ENCODE results near the gene SLC24A3. TPM values are rescaled to one million over a fixed set of nuclear protein-coding genes. Genes with fewer than 3 reads are reported as not detected.

Gene SLC24A3
- total RNA-seq, 3 donors from 2014 or later: 4.3 to 34.9 (median 5.7) TPM

DNA sequence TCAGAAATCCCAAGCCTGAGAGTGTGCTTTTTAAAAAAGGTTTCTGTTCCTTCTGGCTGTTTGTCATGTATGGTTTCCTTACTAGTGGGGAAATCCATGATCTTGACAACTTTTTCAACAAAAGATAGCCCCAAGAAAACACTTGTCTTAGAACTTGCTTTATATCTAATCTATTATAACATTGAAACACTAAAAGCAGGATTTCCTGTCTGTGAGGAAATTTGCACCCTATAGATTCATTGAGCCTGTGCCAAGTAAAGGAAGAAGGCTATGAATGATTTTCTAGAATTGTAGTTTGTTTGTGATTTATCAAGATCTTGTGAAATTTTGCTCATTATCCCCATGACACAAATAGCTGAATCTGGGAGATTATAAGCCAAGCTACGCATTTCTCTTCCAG, 307.0 kb downstream of the SLC24A3 start:
- DNase-seq (no peak), ATAC-seq (no peak)
- intact Hi-C loops (cut with DNase I, micrococcal nuclease): no loop called here
- Histone ChIP-seq H3K9me3 (no peaks in the 10 kb centered on the region), H3K4me1 (ENCODE audit: low read depth) (no peaks in the 10 kb centered on the region), H3K36me3 (ENCODE audit: low read depth) (no peaks in the 10 kb centered on the region), H3K4me3 (no peak overlapping the region)
- TF ChIP-seq, protein P1, sequence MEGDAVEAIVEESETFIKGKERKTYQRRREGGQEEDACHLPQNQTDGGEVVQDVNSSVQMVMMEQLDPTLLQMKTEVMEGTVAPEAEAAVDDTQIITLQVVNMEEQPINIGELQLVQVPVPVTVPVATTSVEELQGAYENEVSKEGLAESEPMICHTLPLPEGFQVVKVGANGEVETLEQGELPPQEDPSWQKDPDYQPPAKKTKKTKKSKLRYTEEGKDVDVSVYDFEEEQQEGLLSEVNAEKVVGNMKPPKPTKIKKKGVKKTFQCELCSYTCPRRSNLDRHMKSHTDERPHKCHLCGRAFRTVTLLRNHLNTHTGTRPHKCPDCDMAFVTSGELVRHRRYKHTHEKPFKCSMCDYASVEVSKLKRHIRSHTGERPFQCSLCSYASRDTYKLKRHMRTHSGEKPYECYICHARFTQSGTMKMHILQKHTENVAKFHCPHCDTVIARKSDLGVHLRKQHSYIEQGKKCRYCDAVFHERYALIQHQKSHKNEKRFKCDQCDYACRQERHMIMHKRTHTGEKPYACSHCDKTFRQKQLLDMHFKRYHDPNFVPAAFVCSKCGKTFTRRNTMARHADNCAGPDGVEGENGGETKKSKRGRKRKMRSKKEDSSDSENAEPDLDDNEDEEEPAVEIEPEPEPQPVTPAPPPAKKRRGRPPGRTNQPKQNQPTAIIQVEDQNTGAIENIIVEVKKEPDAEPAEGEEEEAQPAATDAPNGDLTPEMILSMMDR (IDR thresholded peaks at IDR 0.05): no peak

DNA sequence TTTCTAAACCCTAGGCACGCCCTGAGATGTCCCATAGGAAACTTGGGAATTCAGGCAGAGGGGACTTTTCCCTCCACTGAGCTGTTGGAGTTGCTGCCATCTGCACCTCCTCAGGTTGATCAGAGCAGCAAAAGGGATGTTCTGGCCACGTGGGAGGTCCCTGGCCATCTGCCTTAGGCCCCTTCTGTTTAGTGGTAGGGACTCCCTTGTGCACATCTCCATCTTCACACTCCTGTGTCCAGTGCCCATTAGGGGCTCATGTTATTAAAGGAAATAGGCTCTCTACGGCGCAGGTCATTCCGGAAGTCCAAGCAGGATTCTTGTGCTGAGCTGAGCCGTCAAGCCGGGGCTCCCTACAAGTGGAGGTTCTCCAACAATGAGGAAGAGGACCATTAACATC, 307.8 kb downstream of the SLC24A3 start:
- ATAC-seq: no peak
- no peak for DNase-seq
- Histone ChIP-seq H3K4me3 (no peak overlapping the region), H3K9me3 (no peaks in the 10 kb centered on the region), H3K36me3 (ENCODE audit: low read depth) (no peaks in the 10 kb centered on the region), H3K4me1 (ENCODE audit: low read depth) (no peaks in the 10 kb centered on the region)
- TF ChIP-seq, protein P1 (IDR thresholded peaks at IDR 0.05): no peak
- intact Hi-C loops (cut with DNase I, micrococcal nuclease): no loop called here

DNA sequence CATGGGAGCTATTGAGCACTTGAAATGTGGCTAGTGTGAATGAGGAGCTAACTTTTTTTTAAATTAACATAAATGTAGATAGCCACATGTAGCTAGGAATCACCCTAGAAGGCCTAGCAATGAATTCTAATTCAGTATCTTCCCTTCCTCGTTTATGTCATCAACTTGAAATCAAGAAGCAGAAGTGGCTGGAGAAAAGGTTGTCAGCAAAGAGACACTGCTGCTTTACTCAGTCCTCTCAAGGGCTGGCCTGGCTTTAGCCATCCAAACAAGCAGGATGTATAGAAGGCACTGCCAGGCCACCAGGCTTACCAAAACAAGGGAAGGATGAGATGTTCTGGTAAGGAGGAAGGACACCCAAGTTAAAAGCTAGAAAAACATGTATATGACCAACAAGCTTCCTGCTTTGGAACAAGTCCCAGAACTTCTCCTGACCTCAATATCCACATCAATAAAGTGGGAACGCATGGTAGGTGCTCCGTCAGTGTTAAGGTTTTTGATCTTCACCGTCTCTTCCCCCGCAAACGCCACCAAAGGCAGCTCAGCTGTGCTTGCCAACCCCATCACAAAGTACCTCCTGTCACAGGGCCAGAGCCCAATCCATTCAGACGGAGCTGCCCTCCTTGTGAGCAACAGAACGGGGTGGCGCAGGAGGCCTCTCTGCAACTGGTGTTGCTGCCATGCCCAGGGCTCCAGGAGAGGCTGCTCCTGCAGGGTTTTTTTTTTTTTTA, 309.8 kb downstream of the SLC24A3 start:
- TF ChIP-seq, protein P1 (IDR thresholded peaks at IDR 0.05): no peak
- no peak for ATAC-seq
- intact Hi-C loops (cut with DNase I, micrococcal nuclease): no loop called here

DNA sequence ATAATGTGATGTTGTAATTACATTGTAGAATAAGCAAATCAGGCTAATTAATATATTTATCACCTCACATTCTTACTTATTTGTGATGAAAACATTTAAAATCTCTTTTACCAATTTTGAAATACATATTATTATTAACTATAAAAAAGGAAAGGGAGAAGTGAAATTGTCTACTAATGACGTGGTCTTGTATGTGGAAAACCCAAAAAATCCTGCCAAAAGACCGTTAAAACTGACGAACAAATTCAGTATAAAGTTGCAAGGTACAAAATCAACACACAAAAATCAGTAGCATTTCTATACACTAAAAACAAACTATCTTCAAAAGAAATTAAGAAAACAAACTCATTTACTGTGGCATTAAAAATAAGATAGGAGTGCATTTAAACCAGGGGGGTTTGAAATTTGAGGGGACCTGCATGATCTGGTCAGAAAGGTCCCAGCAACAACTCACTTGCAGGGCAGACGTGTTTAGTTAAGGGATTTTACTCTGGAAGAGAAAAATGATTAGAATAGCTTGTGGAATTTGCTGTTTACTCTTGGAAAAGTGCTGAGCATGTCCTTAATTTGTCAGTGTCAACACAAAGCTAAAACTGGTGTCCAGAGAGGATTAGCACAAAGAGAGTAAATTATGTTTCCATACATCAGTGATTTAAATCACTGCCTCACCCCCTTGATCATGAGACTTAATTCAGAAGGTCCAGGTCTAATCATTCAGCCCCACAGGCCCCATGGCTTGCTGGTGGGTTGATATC, 310.6 kb downstream of the SLC24A3 start:
- Histone ChIP-seq H3K9me3 (no peaks in the 10 kb centered on the region), H3K4me3 (no peak overlapping the region), H3K4me1 (ENCODE audit: low read depth) (no peaks in the 10 kb centered on the region), H3K36me3 (ENCODE audit: low read depth) (no peaks in the 10 kb centered on the region)
- ATAC-seq (no peak), DNase-seq (no peak)
- intact Hi-C loops (cut with DNase I, micrococcal nuclease): no loop called here
- TF ChIP-seq, protein P1 (IDR thresholded peaks at IDR 0.05): no peak

More for the DNA sequence above, 309.8 kb downstream of the SLC24A3 start:
- Histone ChIP-seq H3K9me3 (no peaks in the 10 kb centered on the region), H3K4me3 (no peak overlapping the region), H3K36me3 (ENCODE audit: low read depth) (no peaks in the 10 kb centered on the region), H3K4me1 (ENCODE audit: low read depth) (no peaks in the 10 kb centered on the region)
- no peak for DNase-seq

DNA sequence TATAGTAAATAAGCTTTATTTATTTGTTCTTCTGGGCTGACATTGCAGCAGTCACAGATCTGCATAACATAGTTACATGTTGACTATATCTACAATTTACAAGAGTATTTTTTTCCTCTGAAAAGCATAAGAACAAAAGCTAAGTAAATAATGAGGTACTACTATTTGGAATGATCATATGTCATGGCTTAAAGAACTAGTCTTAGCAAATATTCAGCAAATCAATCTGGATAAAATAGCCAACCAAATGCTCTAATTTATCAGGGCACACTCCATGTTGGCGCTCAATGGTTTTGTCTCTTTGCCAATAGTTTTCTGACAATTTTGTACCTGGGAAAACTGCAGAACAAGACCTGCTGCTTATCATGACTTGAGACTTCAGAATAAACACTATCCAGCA, 312.2 kb downstream of the SLC24A3 start:
- ATAC-seq: no peak
- Histone ChIP-seq H3K4me3 (no peak overlapping the region), H3K36me3 (ENCODE audit: low read depth) (no peaks in the 10 kb centered on the region), H3K4me1 (ENCODE audit: low read depth) (no peaks in the 10 kb centered on the region), H3K9me3 (no peaks in the 10 kb centered on the region)
- DNase-seq: no peak
- TF ChIP-seq, protein P1 (IDR thresholded peaks at IDR 0.05): no peak
- intact Hi-C loops (cut with DNase I, micrococcal nuclease): no loop called here
